ENCODE data around the gene FLII.

DNA sequence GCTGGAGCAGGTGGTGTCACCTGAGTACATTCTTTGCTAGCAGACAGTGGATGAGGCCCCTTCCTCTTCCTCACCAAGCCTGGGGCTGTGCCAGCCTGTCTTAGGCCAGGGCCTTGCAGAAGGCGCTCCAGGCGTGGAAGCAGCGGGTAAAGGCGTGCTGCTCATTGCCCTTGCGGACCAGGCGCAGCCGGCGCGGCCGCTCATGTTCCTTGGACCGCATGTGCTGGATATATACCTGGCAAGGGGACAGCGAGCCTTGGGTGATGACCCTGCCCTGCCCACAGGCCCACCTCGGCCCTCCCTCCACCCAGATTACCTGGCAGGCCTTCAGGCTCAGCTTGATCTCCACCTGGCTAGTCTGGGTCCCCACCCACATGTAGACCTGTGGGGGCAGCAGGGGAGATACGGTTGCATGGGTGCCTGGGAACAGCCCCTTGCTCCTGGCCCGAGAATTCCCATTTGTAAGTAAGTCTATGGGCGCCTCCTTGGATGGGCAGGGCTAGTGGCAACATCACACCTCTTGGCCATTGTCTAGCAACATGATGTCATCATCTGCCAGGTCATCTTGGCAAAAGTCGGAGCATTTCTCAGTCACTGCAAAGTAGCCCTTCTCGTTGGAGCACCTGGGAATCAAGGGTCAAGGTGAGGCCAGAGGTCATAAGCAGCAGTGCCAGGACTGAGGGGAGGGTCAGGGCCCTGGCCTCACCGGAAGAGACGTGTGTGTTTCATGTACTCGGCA lies 13.3 kb downstream of the FLII start:
- TF ChIP-seq CTCF (IDR thresholded peaks at IDR 0.05) (no peak), POLR2A (IDR thresholded peaks at IDR 0.05) (no peak)
